ENCODE measurements around the gene STIM1. TPM values are rescaled to one million over a fixed set of nuclear protein-coding genes. Genes with fewer than 3 reads are reported as not detected.
"Not testable (repeated sequence)": the region's sequence is repeated elsewhere in the genome, so short reads cannot be mapped to it uniquely, and the experiment has no call there.

STIM1 gene
- total RNA-seq, 1 donor from 2014 or later, result 21.7 TPM

GRCh38 chr11:4022669-4023068, 167.2 kb downstream of the STIM1 start:
- DNase-seq (ENCODE audit: low spot score), result no peak

DNA sequence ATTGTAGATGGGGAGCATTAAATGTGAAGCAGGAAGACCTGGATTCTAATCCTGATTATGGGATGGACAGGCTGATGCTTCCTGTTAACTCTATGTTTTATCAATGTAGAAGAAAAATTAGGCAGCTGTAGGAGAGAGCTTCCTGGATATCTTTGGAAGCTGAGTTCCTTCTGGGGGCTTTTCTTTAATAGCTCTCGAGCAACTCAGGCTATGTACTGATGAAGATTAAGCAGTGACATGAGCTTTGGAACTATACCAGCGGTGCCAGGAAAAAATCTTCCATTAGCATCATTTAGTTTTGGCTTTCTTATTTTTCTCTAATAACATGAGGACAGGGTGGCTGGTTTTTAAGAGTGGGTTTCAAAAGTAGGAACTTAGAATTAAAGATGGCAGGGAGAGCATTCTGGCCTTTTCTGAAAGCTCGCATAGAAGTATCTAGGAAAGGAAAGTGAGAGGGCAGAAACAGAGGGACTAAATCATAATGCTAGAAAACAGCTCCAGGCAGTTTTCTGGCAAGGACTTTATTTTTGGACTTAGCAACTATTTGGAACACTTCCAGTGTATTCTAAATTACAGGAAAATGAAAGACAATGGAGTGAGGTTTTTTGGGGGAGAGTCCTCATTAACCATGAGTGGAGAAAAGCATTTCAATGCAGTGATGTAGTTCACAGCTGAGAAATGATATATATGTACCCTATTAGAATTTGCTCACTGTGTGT, 169.9 kb downstream of the STIM1 start:
- DNase-seq (ENCODE audit: low spot score), result peak; percentile 81

DNA sequence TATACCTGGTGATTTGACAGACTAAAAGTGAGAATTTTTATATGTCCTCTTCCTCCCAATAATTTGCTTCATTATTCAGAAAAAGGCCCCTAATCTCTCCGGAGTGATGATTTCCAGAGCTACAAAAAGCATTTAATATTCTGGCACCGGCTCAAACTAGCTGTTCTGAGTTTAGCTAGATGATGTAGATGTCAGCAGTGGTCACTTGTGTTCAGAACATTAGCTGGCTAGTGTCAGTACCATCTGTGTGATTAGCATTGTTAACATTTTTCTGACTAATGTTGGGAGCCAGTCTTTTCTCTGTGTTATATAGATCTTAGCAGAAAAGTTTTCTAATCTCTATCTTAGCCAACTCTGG, 170.5 kb downstream of the STIM1 start:
- DNase-seq (ENCODE audit: low spot score), result peak; percentile 87

GRCh38 chr11:4026389-4026788, 170.9 kb downstream of the STIM1 start:
- no peak for DNase-seq (ENCODE audit: low spot score)

GRCh38 chr11:4027746-4028145, 172.3 kb downstream of the STIM1 start:
- no peak for DNase-seq (ENCODE audit: low spot score)

GRCh38 chr11:4030197-4030596, 174.7 kb downstream of the STIM1 start:
- DNase-seq (ENCODE audit: low spot score), result no peak

DNA sequence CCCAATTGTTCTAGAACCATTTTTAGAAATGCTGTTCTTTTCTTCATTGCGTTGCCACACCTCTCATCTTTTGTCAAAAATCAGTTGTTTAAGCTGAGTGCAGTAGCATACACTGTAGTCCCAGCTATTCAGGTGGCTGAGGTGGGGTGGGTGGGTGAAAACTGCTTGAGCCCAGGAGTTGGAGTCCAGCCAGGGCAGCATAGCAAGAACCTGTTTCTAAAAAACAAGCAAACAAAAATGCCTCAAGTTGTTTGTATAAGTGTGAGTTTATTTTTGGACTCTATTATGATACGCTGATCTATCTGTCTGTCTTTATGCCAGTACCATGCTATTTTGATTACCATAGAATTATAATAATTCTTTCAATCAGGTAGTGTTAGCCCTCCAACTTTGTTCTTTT, 176.6 kb downstream of the STIM1 start:
- no peak for DNase-seq (ENCODE audit: low spot score)

- DNase-seq (ENCODE audit: low spot score), result no peak
Measured at GRCh38 chr11:4035985-4036384, 180.5 kb downstream of the STIM1 start.

DNA sequence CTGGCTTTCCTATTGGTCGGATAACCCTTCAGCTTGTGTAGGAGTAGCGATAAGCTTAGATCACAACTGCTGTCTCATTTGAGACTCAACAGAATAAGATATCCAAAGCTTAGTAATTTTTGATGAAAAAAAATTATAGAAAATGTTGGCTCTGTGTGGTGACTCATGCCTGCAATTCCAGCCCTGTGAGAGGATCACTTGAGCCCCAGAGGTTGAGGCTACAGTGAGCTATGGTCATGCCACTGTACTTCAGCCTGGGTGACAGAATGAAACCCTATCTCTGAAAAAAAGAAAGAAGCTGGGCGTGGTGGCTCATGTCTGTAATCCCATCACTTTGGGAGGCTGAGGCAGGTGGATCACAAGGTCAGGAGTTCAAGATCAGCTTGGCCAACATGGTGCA, 183.5 kb downstream of the STIM1 start:
- DNase-seq (ENCODE audit: low spot score), result peak; percentile 55

- DNase-seq (ENCODE audit: low spot score), result no peak
Measured at GRCh38 chr11:4040461-4040860, 185.0 kb downstream of the STIM1 start.

- no peak for DNase-seq (ENCODE audit: low spot score)
Measured at GRCh38 chr11:4041731-4042391, 186.4 kb downstream of the STIM1 start.

- DNase-seq (ENCODE audit: low spot score), result peak; percentile 65
Measured at GRCh38 chr11:4044976-4045646, 189.6 kb downstream of the STIM1 start.

- DNase-seq (ENCODE audit: low spot score), result no peak
Measured at GRCh38 chr11:4048340-4048739, 192.9 kb downstream of the STIM1 start.

- no peak for DNase-seq (ENCODE audit: low spot score)
Measured at GRCh38 chr11:4049006-4049405, 193.5 kb downstream of the STIM1 start.

DNA sequence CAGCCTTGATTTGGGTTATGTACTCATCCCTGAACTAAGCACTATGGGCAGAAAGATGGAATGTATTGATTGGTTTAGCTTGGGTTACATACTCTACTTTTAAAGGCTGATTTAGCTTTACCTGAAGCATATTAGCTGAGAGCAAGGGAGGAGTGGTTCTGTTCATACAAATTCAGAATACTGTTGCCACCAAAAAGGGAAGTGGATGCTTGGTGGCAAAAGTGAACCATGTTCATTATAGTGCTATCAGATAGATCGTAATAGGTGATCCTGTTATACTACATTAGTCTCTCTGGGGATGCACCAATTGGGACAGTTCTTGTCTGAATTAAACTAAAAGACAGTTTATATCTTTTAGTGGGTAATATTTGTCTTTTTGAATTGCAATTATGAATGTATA, 194.7 kb downstream of the STIM1 start:
- DNase-seq (ENCODE audit: low spot score), result no peak

- DNase-seq (ENCODE audit: low spot score), result not testable (repeated sequence)
Measured at GRCh38 chr11:4053200-4053599, 197.7 kb downstream of the STIM1 start.

GRCh38 chr11:4054643-4055042, 199.2 kb downstream of the STIM1 start:
- no peak for DNase-seq (ENCODE audit: low spot score)

DNA sequence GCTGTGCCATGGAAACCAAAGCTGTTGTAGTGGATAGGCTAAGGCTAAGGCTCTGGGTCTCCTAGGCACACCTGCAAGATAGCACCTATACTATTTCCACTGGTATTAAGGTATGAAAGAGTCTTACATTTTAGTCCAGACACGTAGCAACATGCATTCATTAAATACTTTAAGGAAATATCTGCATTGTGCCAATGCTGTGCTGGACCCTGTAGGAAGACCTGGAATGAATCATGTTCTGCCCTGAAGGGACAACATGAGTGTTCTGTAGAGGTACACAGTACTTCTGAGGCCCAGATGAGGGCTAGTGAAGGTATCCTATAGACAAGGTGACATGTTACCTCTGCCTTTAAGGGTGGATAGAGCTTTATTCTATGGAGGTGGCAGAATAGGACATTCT, 204.0 kb downstream of the STIM1 start:
- DNase-seq (ENCODE audit: low spot score), result peak; percentile 76

GRCh38 chr11:4060182-4060923, 204.9 kb downstream of the STIM1 start:
- DNase-seq (ENCODE audit: low spot score), result no peak

GRCh38 chr11:4061700-4062099, 206.2 kb downstream of the STIM1 start:
- DNase-seq (ENCODE audit: low spot score), result no peak

DNA sequence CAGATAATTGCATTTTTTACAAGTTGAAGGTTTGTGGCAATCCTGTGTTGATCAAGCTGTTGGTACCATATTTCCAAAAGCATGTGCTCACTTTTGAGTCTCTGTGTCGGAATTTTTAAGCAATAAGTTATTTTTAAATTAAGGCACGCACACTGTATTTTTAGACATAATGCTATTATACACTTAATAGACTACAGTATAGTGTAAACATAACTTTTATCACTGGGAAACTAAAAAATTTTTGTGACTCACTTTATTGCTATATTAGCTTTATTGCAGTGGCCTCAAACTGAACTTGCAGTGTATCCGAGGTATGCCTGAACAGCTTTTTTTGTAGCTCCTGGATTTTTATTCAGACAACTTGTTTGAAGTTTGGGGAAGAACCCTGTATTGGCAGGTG, 207.9 kb downstream of the STIM1 start:
- no peak for DNase-seq (ENCODE audit: low spot score)

- DNase-seq (ENCODE audit: low spot score), result no peak
Measured at GRCh38 chr11:4064278-4064955, 209.0 kb downstream of the STIM1 start.

All from umbilical cord (tissue), 2 donors.